HCT116 (cell line): ENCODE measurements around the gene CYB5R3. TPM values are rescaled to one million over a fixed set of nuclear protein-coding genes. Genes with fewer than 3 reads are reported as not detected.
"Not testable (repeated sequence)": the region's sequence is repeated elsewhere in the genome, so short reads cannot be mapped to it uniquely, and the experiment has no call there.

Source experiments
- ATAC-seq: fragments of 200-7000 bp; cut with Tn5 transposase; 2 replicates; pipeline ENCODE4 v1.9.1; 2020; ENCODE audit warnings: mild to moderate bottlenecking, moderate library complexity
- BruUV-seq: library from RNA; stranded (reverse); fragments of 400-500 nt; replicated peaks from 2 replicates; lab custom pipeline; 2021; lab: Mats Ljungman, UMichigan
- CTCF ChIA-PET: fragments of 300-600 bp; sonication (Branson Sonifier 250); formaldehyde crosslinking; loops from one replicate; lab custom pipeline; 2021; ENCODE audit warnings: antibody characterized with exemption; lab: Charles Lee
- POLR2A ChIA-PET: fragments of 300-600, 350-600 bp; sonication (Branson Sonifier 250); formaldehyde crosslinking; loops from one replicate; lab custom pipeline; 2021; ENCODE audit warnings: antibody characterized with exemption; lab: Charles Lee
- RAD21 ChIA-PET, 2 experiments: fragments of 300-600 bp; sonication (Branson Sonifier 250); formaldehyde crosslinking; loops; one replicate each; lab custom pipeline; 2023; ENCODE audit warnings: low total read pairs in 2 of 2; ENCODE audit not compliant: uncharacterized antibody in 2 of 2, unreplicated experiment in 2 of 2, low non-redundant PET in 1 of 2; lab: Charles Lee
- DNase-seq: peaks from one replicate; pipeline ENCODE4 v3.0.0-alpha.2; 2010; ENCODE audit warnings: low read depth, low spot score
- H2AFZ ChIP-seq: fragments of 200-600 bp; shearing (Covaris generic), sonication (generic); 2 replicates; pipeline ENCODE4 v1.6.1; 2017; ENCODE audit warnings: low read depth, mixed run types, mixed read lengths, antibody characterized with exemption, low read length; ENCODE audit not compliant: poor library complexity, severe bottlenecking
- H3K27ac ChIP-seq: 2 replicates; pipeline ENCODE4 v1.5.1; 2012; ENCODE audit warnings: low read depth, low read length
- H3K27me3 ChIP-seq: fragments of 200-600 bp; sonication (generic); 2 replicates; pipeline ENCODE4 v1.6.1; 2016; ENCODE audit warnings: mixed run types, low read length, mixed read lengths; ENCODE audit not compliant: insufficient read depth
- H3K36me3 ChIP-seq, 2 experiments: fragments of 200-500 bp in 1 of 2; fragments of 200-600 bp in 1 of 2; sonication (Bioruptor generic) in 1 of 2; sonication (generic) in 1 of 2; 2 replicates each; pipeline versions ENCODE4 v1.5.1 to v1.6.1; 2014 to 2016; ENCODE audit warnings: low read length in 2 of 2, inconsistent platforms in 1 of 2, mixed read lengths in 1 of 2, mixed run types in 1 of 2; ENCODE audit not compliant: insufficient read depth in 2 of 2, control insufficient read depth in 1 of 2
- H3K4me1 ChIP-seq, 2 experiments: fragments of 200-600 bp in 1 of 2; sonication (generic) in 1 of 2; 2 replicates each; pipeline versions ENCODE4 v1.5.1 to v1.6.1; 2012 to 2017; ENCODE audit warnings: low read length in 2 of 2, inconsistent platforms in 1 of 2, mild to moderate bottlenecking in 1 of 2, mixed read lengths in 1 of 2, mixed run types in 1 of 2, moderate library complexity in 1 of 2; ENCODE audit not compliant: insufficient read depth in 2 of 2, control insufficient read depth in 1 of 2
- H3K4me2 ChIP-seq: fragments of 200-600 bp; sonication (generic); 2 replicates; pipeline ENCODE4 v1.6.1; 2017; ENCODE audit warnings: mixed run types, low read length, mixed read lengths
- H3K4me3 ChIP-seq, 2 experiments: fragments of 200-600 bp in 1 of 2; sonication (generic) in 1 of 2; replicated peaks in 1 of 2; 2 replicates each; pipeline ENCODE4 v1.5.1; 2011 to 2016; ENCODE audit warnings: low read length in 2 of 2, control low read depth in 1 of 2, low read depth in 1 of 2, mild to moderate bottlenecking in 1 of 2, mixed read lengths in 1 of 2, mixed run types in 1 of 2
- H3K79me2 ChIP-seq: fragments of 200-600 bp; sonication (generic); 2 replicates; pipeline ENCODE4 v1.6.1; 2017; ENCODE audit warnings: mild to moderate bottlenecking, mixed run types, low read length, moderate library complexity, mixed read lengths; ENCODE audit not compliant: insufficient read depth
- H3K9ac ChIP-seq: fragments of 200-600 bp; sonication (generic); 2 replicates; pipeline ENCODE4 v1.6.1; 2016; ENCODE audit warnings: low read length, mixed read lengths
- H3K9me2 ChIP-seq: fragments of 200-600 bp; sonication (generic), shearing (Covaris generic); 2 replicates; pipeline ENCODE4 v1.6.1; 2017; ENCODE audit warnings: mixed run types, mild to moderate bottlenecking, moderate library complexity; ENCODE audit not compliant: insufficient read depth
- H3K9me3 ChIP-seq, 2 experiments: fragments of 200-500 bp in 1 of 2; fragments of 200-600 bp in 1 of 2; sonication (Bioruptor generic) in 1 of 2; sonication (generic) in 1 of 2; 2 replicates each; pipeline ENCODE4 v1.6.1; 2014 to 2017; ENCODE audit warnings: low read length in 2 of 2, mixed read lengths in 2 of 2, inconsistent platforms in 1 of 2, low read depth in 1 of 2, mild to moderate bottlenecking in 1 of 2, mixed run types in 1 of 2, moderate library complexity in 1 of 2; ENCODE audit not compliant: control insufficient read depth in 1 of 2, insufficient read depth in 1 of 2
- H4K20me1 ChIP-seq: fragments of 200-600 bp; sonication (generic), shearing (Covaris generic); 2 replicates; pipeline ENCODE4 v1.6.1; 2017; ENCODE audit warnings: mixed run types, mild to moderate bottlenecking, moderate library complexity; ENCODE audit not compliant: insufficient read depth
- intact Hi-C: fragments of 100-400 bp; cut with micrococcal nuclease; formaldehyde crosslinking; loops from 2 replicates; pipeline ENCODE4 v1.10.0; 2022
- total RNA-seq: library from RNA; stranded (reverse); gene quantifications from one replicate; pipeline ENCODE4 v1.2.1, GENCODE V29; 2021; ENCODE audit not compliant: unreplicated experiment

CYB5R3 gene
- total RNA-seq, 1 experiment from 2014 or later = 127 TPM

DNA sequence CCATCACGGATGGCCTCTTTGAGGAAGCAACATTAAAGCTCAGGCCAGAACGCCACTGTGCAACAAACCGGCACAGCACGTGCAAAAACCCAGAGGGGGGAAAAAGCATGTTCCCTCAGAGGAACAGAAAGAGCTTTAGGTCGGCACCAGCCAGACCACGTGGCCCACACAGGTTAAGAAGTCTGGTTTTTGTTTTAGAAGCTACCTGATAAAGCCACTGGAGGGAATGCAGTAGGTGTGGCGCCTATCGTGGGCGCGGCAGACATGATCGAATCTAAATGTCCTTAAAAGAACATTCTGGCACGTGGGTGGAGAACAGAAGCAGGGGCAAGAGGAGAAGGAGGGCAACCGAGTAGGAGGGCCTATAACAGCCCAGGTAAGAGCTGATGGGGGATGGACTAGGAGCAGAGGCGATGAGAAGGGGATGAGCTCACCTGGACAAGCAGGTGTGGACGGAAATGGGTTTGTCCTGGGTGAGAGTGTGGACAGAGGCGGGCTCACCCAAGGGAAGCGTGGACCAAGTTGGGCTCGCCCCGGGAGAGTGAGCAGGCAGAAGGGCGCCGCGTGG lies 67.9 kb downstream of the CYB5R3 start:
- peak; percentile 59 for ATAC-seq
- TSS peak; percentile 65 for BruUV-seq
- RAD21 ChIA-PET, H2AFZ ChIP-seq, H4K20me1 ChIP-seq, DNase-seq, intact Hi-C loops, H3K27me3 ChIP-seq, H3K9me3 ChIP-seq, CTCF ChIA-PET, H3K9me2 ChIP-seq: not testable (repeated sequence)
- Histone ChIP-seq H3K36me3 (peaks cover 25 to 41% of the 10 kb centered on the region in 2 experiments; a peak in 3 of 4 replicates), H3K9ac (peak overlapping the region; percentile 89), H3K4me2 (peak overlapping the region; percentile 76), H3K79me2 (peaks cover 40% of the 10 kb centered on the region), H3K4me1 (peaks cover 3 to 10% of the 10 kb centered on the region in 2 experiments), H3K4me3 (peak overlapping the region; percentile 67 to 68), H3K27ac (peak overlapping the region; percentile 75)
- POLR2A ChIA-PET = interaction anchor here (1.3 to 2.6 kb wide), 2 partner anchors 15 to 34 kb away, joined by 6 to 16 read pairs; partner anchors contain the start of gene POLDIP3

DNA sequence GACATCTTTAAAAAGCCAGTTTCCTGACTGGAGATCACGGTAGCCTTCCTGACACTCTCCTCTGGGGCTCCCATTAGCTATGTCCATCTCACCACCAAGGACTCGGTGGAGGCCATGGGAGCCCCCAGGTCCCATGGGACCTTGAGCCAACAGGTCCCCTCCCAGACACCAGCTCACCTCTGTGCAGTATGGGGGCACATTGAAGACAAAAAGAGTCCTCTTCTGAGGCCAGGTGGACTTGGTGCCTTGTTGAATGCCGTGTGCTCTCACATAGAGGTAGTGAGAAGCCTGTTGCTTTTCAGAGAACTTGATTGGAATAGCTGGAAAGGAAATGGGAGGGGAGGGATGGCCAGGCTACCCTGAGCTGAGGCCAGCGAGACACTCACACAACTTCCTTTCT lies 69.2 kb downstream of the CYB5R3 start:
- BruUV-seq, H3K4me2 ChIP-seq, RAD21 ChIA-PET, H3K9me3 ChIP-seq, H3K4me3 ChIP-seq, DNase-seq, intact Hi-C loops, H3K27me3 ChIP-seq, ATAC-seq, H2AFZ ChIP-seq, CTCF ChIA-PET, H3K9ac ChIP-seq, POLR2A ChIA-PET, H3K9me2 ChIP-seq, H4K20me1 ChIP-seq, H3K27ac ChIP-seq: not testable (repeated sequence)
- Histone ChIP-seq H3K79me2 (peaks cover 40% of the 10 kb centered on the region), H3K4me1 (peaks cover 3 to 10% of the 10 kb centered on the region in 2 experiments), H3K36me3 (peaks cover 18 to 29% of the 10 kb centered on the region in 2 experiments; a peak in 3 of 4 replicates)
